HG03457 (cell line): ENCODE data around the gene LCNL1.
"Not testable (repeated sequence)": the region's sequence is repeated elsewhere in the genome, so short reads cannot be mapped to it uniquely, and the experiment has no call there.

ENCODE experiments used
- ATAC-seq: cut with Tn5 transposase; IDR thresholded peaks from one replicate; pipeline ENCODE4 v1.9.1; 2021; ENCODE audit warnings: moderate number of reproducible peaks; ENCODE audit not compliant: unreplicated experiment

The LCNL1 gene

GRCh38 chr9:137021979-137022661, 39.3 kb downstream of the LCNL1 start:
- ATAC-seq = no peak

- ATAC-seq = no peak
Observed at GRCh38 chr9:137022662-137023008, 39.8 kb downstream of the LCNL1 start.

GRCh38 chr9:137023157-137023556, 40.4 kb downstream of the LCNL1 start:
- no peak for ATAC-seq

- no peak for ATAC-seq
Observed at GRCh38 chr9:137023583-137023991, 40.8 kb downstream of the LCNL1 start.

GRCh38 chr9:137025517-137025966, 42.7 kb downstream of the LCNL1 start:
- ATAC-seq = no peak

- no peak for ATAC-seq
Observed at GRCh38 chr9:137026384-137026783, 43.6 kb downstream of the LCNL1 start.

GRCh38 chr9:137026828-137027227, 44.0 kb downstream of the LCNL1 start:
- no peak for ATAC-seq

- no peak for ATAC-seq
Observed at GRCh38 chr9:137027369-137028262, 44.8 kb downstream of the LCNL1 start, which contains the start of gene ABCA2. TSS of gene ABCA2 (minus strand) at chr9:137028237. CDS start at chr9:137028140, 97 bp downstream.

GRCh38 chr9:137028263-137029057, 45.7 kb downstream of the LCNL1 start:
- no peak for ATAC-seq

- no peak for ATAC-seq
Observed at GRCh38 chr9:137029058-137029936, 46.5 kb downstream of the LCNL1 start.

GRCh38 chr9:137030006-137030405, 47.2 kb downstream of the LCNL1 start:
- no peak for ATAC-seq

- ATAC-seq = no peak
Observed at GRCh38 chr9:137030538-137031527, 48.0 kb downstream of the LCNL1 start.

- ATAC-seq = no peak
Observed at GRCh38 chr9:137031904-137032640, 49.3 kb downstream of the LCNL1 start, which contains the start of gene FUT7. TSS of gene FUT7 (minus strand) at chr9:137032088. CDS start at chr9:137031991, 97 bp downstream.

- ATAC-seq = no peak
Observed at GRCh38 chr9:137032858-137033257, 50.1 kb downstream of the LCNL1 start.

- ATAC-seq = not testable (repeated sequence)
Observed at GRCh38 chr9:137033481-137033880, 50.7 kb downstream of the LCNL1 start.

GRCh38 chr9:137034039-137034708, 51.4 kb downstream of the LCNL1 start:
- no peak for ATAC-seq

GRCh38 chr9:137034709-137035506, 52.1 kb downstream of the LCNL1 start:
- no peak for ATAC-seq
